Liver (tissue), 9 donors: ENCODE data around the gene TGFBI. TPM values are rescaled to one million over a fixed set of nuclear protein-coding genes. Genes with fewer than 3 reads are reported as not detected.
A peak's percentile ranks its signal among the peaks of the same experiment; 100 is the strongest.

Experiments
- DNase-seq: peaks from one replicate; pipeline ENCODE4 v3.0.0-alpha.2; 2017; ENCODE audit warnings: low spot score
- H3K27ac ChIP-seq, 2 donors: one replicate each; pipeline ENCODE4 v1.7.0; 2013; ENCODE audit warnings: inconsistent platforms in 2 of 2, low read length in 2 of 2, control low read depth in 1 of 2, low read depth in 1 of 2, mild to moderate bottlenecking in 1 of 2
- H3K27me3 ChIP-seq, 4 donors: one replicate each; pipeline versions ENCODE4 v1.6.1 to v1.7.0; 2013; ENCODE audit warnings: low read length in 3 of 4, inconsistent platforms in 1 of 4, mild to moderate bottlenecking in 1 of 4, moderate library complexity in 1 of 4; ENCODE audit not compliant: control insufficient read depth in 4 of 4, insufficient read depth in 4 of 4
- H3K36me3 ChIP-seq, 4 donors: one replicate each; pipeline versions ENCODE4 v1.6.1 to v1.7.0; 2013; ENCODE audit warnings: low read length in 3 of 4, mild to moderate bottlenecking in 3 of 4, low read depth in 1 of 4, moderate library complexity in 1 of 4; ENCODE audit not compliant: control insufficient read depth in 4 of 4, insufficient read depth in 3 of 4
- H3K4me1 ChIP-seq, 4 donors: one replicate each; pipeline versions ENCODE4 v1.6.1 to v1.7.0; 2013; ENCODE audit warnings: low read length in 3 of 4, mild to moderate bottlenecking in 3 of 4, moderate library complexity in 1 of 4; ENCODE audit not compliant: control insufficient read depth in 4 of 4, insufficient read depth in 4 of 4
- H3K4me3 ChIP-seq, 3 donors: one replicate each; pipeline versions ENCODE4 v1.6.1 to v1.7.0; 2013; ENCODE audit warnings: low read length in 3 of 3, control low read depth in 1 of 3, low read depth in 1 of 3, mild to moderate bottlenecking in 1 of 3
- H3K9ac ChIP-seq, 2 donors: one replicate each; pipeline ENCODE4 v1.7.0; 2013; ENCODE audit warnings: low read length in 2 of 2, mild to moderate bottlenecking in 2 of 2, moderate library complexity in 2 of 2, control low read depth in 1 of 2, low read depth in 1 of 2
- H3K9me3 ChIP-seq, 4 donors: one replicate each; pipeline versions ENCODE4 v1.6.1 to v1.7.0; 2013; ENCODE audit warnings: low read length in 3 of 4; ENCODE audit not compliant: control insufficient read depth in 4 of 4
- EGR1 ChIP-seq, 2 donors: IDR thresholded peaks; 2 replicates each; pipeline ENCODE4 v1.6.1; 2016 to 2018; ENCODE audit warnings: antibody characterized with exemption in 2 of 2, low read depth in 2 of 2
- FOXA2 ChIP-seq: IDR thresholded peaks from 2 replicates; pipeline ENCODE4 v1.6.1; 2016; ENCODE audit warnings: antibody characterized with exemption
- GABPA ChIP-seq, 2 donors: IDR thresholded peaks in 1 of 2; conservative IDR thresholded peaks in 1 of 2; 2 replicates each; pipeline ENCODE4 v1.6.1; 2016; ENCODE audit warnings: antibody characterized with exemption in 2 of 2, mild to moderate bottlenecking in 1 of 2, moderate library complexity in 1 of 2
- HNF4A ChIP-seq, 2 donors: conservative IDR thresholded peaks; 2 replicates each; pipeline ENCODE4 v1.6.1; 2016; ENCODE audit warnings: antibody characterized with exemption in 2 of 2, mild to moderate bottlenecking in 2 of 2
- HNF4G ChIP-seq: IDR thresholded peaks from 2 replicates; pipeline ENCODE4 v1.6.1; 2016; ENCODE audit warnings: antibody characterized with exemption
- JUND ChIP-seq, 2 donors: IDR thresholded peaks; 2 replicates each; pipeline ENCODE4 v1.6.1; 2016; ENCODE audit warnings: antibody characterized with exemption in 2 of 2
- NR2F2 ChIP-seq: IDR thresholded peaks from 2 replicates; pipeline ENCODE4 v1.6.1; 2016; ENCODE audit warnings: antibody characterized with exemption
- RAD21 ChIP-seq, 2 donors: IDR thresholded peaks; 2 replicates each; pipeline ENCODE4 v1.6.1; 2016; ENCODE audit warnings: antibody characterized with exemption in 2 of 2, mild to moderate bottlenecking in 2 of 2
- TAF1 ChIP-seq: conservative IDR thresholded peaks from 2 replicates; pipeline ENCODE4 v1.6.1; 2016; ENCODE audit warnings: antibody characterized with exemption, mild to moderate bottlenecking
- YY1 ChIP-seq: IDR thresholded peaks from 2 replicates; pipeline ENCODE4 v1.6.1; 2016; ENCODE audit warnings: antibody characterized with exemption, mild to moderate bottlenecking
- WGBS: extraction: QIAGEN DNeasy Blood & Tissue Kit; methylation state at CpG from one replicate; pipeline ENCODE4 v1.1.7; 2013; 5-methylcytosine and 5-hydroxymethylcytosine counted together
- polyA plus RNA-seq, 2 donors: library from polyadenylated mRNA; stranded (reverse) in 1 of 2; unstranded in 1 of 2; fragments of 200-250 nt in 1 of 2; fragments of >200 nt in 1 of 2; fragmentation: Nextera tagmentation in 1 of 2; extraction: Ambion mirVana in 1 of 2; gene quantifications; one replicate each; pipeline versions ENCODE4 v1.2.1 to v1.2.3, GENCODE V29; 2013 to 2015
- total RNA-seq, 2 donors: library from RNA; depleted of rRNA; stranded (reverse); fragments of >200 nt; gene quantifications; one replicate each; pipeline ENCODE4 v1.2.3, GENCODE V29; 2014
- TF ChIP-seq, protein P1 (sequence below): fragments of 150-350 bp; IDR thresholded peaks from 2 replicates; pipeline ENCODE4 v1.5.1; 2017; ENCODE audit warnings: improper control_type of control experiment, low read depth, low read length; ENCODE audit not compliant: missing input control
- TF ChIP-seq, protein P2 (sequence below): IDR thresholded peaks from 2 replicates; pipeline ENCODE4 v1.6.1; 2016; ENCODE audit warnings: antibody characterized with exemption
- TF ChIP-seq, protein P3 (sequence below): IDR thresholded peaks from 2 replicates; pipeline ENCODE4 v1.6.1; 2016; ENCODE audit warnings: antibody characterized with exemption
- TF ChIP-seq, protein P4 (sequence below): IDR thresholded peaks from 2 replicates; pipeline ENCODE4 v1.6.1; 2016; ENCODE audit warnings: antibody characterized with exemption
- donor health status: healthy.
- donor health status: healthy.
- donor health status: healthy.
- donor health status: healthy.
- donor health status: healthy.

Gene TGFBI
- total and polyA plus RNA-seq, 4 donors: 33.7 to 144 (median 44.1) TPM

DNA sequence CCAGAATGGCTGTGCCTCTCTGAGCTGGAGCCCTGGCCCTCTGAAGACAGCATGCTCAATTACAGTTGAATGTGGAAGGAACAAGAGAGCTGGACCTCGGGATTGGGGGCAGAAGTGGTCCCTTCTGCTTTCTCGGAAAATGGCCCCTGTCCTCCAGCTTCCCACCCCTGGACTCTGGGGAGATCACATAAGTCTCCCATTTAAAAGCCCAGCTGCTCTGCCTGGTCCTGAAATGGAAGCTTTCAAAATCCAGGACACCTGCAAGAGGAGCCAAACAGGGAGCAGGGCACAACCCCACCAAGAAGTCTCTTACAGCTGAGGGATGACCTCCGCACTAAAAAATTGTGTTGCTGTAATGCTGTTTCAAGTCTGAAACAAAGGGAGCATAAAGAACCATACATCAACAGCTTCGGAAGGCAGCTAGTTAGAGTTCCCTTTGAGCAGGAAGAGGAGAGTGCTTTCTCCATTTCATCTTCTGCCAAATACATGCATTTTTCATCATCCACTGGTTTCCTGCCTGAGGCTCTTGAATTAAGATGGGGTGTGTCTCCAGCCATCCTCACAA is 48.2 kb downstream of the TGFBI start:
- no peak for DNase-seq
- H3K9ac ChIP-seq: no peak overlapping the region
- no peaks in the 10 kb centered on the region for H3K27me3 ChIP-seq
- 95% methylated on average over 4 of the region's 4 CpGs for WGBS
- peaks cover 0 to 18% (median 6%) of the 10 kb centered on the region in 4 donors for H3K4me1 ChIP-seq
- TF ChIP-seq TAF1 (no peak), NR2F2 (no peak), HNF4A (conservative IDR thresholded peaks at IDR 0.05) (no peak), RAD21 (IDR thresholded peaks at IDR 0.05) (no peak), YY1 (no peak), JUND (IDR thresholded peaks at IDR 0.05) (no peak), FOXA2 (no peak), EGR1 (IDR thresholded peaks at IDR 0.05; ENCODE audit: low read depth in 2 of 2) (no peak), GABPA (IDR thresholded peaks at IDR 0.05 in 1 of 2, conservative IDR thresholded peaks at IDR 0.05 in 1 of 2) (no peak)
- TF ChIP-seq, protein P1, sequence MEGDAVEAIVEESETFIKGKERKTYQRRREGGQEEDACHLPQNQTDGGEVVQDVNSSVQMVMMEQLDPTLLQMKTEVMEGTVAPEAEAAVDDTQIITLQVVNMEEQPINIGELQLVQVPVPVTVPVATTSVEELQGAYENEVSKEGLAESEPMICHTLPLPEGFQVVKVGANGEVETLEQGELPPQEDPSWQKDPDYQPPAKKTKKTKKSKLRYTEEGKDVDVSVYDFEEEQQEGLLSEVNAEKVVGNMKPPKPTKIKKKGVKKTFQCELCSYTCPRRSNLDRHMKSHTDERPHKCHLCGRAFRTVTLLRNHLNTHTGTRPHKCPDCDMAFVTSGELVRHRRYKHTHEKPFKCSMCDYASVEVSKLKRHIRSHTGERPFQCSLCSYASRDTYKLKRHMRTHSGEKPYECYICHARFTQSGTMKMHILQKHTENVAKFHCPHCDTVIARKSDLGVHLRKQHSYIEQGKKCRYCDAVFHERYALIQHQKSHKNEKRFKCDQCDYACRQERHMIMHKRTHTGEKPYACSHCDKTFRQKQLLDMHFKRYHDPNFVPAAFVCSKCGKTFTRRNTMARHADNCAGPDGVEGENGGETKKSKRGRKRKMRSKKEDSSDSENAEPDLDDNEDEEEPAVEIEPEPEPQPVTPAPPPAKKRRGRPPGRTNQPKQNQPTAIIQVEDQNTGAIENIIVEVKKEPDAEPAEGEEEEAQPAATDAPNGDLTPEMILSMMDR: no peak
- TF ChIP-seq, protein P2, sequence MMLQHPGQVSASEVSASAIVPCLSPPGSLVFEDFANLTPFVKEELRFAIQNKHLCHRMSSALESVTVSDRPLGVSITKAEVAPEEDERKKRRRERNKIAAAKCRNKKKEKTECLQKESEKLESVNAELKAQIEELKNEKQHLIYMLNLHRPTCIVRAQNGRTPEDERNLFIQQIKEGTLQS: no peak
- TF ChIP-seq, protein P3, sequence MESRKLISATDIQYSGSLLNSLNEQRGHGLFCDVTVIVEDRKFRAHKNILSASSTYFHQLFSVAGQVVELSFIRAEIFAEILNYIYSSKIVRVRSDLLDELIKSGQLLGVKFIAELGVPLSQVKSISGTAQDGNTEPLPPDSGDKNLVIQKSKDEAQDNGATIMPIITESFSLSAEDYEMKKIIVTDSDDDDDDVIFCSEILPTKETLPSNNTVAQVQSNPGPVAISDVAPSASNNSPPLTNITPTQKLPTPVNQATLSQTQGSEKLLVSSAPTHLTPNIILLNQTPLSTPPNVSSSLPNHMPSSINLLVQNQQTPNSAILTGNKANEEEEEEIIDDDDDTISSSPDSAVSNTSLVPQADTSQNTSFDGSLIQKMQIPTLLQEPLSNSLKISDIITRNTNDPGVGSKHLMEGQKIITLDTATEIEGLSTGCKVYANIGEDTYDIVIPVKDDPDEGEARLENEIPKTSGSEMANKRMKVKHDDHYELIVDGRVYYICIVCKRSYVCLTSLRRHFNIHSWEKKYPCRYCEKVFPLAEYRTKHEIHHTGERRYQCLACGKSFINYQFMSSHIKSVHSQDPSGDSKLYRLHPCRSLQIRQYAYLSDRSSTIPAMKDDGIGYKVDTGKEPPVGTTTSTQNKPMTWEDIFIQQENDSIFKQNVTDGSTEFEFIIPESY: no peak
- H3K36me3 ChIP-seq: no peaks in the 10 kb centered on the region
- no peaks in the 10 kb centered on the region for H3K9me3 ChIP-seq
- H3K27ac ChIP-seq: no peak overlapping the region
- no peak overlapping the region for H3K4me3 ChIP-seq

DNA sequence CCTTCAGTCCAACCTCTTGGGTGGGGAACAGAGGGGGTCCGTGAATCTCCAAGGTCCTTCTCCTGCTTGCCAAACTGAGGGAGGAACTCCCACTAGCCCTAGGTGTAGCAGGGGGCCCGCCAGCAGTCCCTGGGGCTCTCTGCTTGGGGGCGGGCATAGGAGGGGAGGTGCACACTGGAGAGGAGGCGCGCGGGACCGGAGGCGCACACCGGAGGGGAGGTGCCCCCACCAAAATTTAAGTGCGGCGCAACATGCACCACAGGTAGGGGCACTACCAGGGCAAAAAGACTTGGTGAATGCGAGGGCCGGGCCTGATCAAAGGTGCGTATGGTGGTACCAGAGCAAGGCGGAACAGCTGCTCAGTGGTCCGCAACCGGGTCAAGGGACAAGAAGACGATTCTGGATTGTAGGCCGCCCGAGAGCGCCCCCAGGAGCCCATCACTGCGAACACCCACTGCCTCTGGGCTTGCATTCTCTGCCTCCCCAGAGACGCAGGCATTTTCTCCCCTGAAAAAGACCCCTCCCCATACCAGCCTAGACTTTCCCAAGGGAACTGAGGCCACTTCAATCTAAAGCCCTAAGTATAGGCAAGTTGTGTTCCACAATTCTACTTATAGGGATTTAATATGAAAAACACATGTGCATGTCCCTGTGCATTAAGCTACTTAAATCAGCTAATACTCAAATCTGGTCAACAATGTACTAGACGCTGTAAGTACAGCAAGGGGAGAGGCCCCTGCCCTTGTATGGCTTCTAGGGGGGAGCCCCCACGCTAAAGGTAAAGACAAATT is 50.6 kb downstream of the TGFBI start:
- H3K9me3 ChIP-seq: no peaks in the 10 kb centered on the region
- H3K27ac ChIP-seq: peak overlapping the region in 1 of 2 donors; percentile 86
- no peaks in the 10 kb centered on the region for H3K36me3 ChIP-seq
- TF ChIP-seq NR2F2 (no peak), HNF4G (no peak)
- TF ChIP-seq, protein P4, sequence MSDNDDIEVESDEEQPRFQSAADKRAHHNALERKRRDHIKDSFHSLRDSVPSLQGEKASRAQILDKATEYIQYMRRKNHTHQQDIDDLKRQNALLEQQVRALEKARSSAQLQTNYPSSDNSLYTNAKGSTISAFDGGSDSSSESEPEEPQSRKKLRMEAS: no peak
- 85% methylated on average over 25 of the region's 25 CpGs for WGBS
- DNase-seq: no peak
- peak overlapping the region in 1 of 3 donors; percentile 1 for H3K4me3 ChIP-seq
- H3K27me3 ChIP-seq: no peaks in the 10 kb centered on the region
- peaks cover 2 to 25% (median 9%) of the 10 kb centered on the region in 4 donors for H3K4me1 ChIP-seq
- peak overlapping the region in 1 of 2 donors; percentile 45 for H3K9ac ChIP-seq
